Lower leg skin (tissue), 4 donors: ENCODE results near the gene HNF4A. TPM values are rescaled to one million over a fixed set of nuclear protein-coding genes. Genes with fewer than 3 reads are reported as not detected.

ENCODE experiments used
- DNase-seq, 2 donors: peaks; one replicate each; pipeline ENCODE4 v3.0.0-alpha.2; 2019; ENCODE audit warnings: low spot score in 2 of 2
- H3K4me3 ChIP-seq: fragments of 200-600 bp; sonication (generic); 2 replicates; pipeline ENCODE4 v1.5.1; 2017; ENCODE audit warnings: mild to moderate bottlenecking, low read depth; ENCODE audit not compliant: poor library complexity, severe bottlenecking
- CTCF ChIP-seq, 3 donors: fragments of 450-650 bp; IDR thresholded peaks; one replicate each; pipeline ENCODE4 v1.5.1; 2016; ENCODE audit warnings: antibody characterized with exemption in 3 of 3, mild to moderate bottlenecking in 3 of 3, moderate library complexity in 2 of 3
- POLR2A ChIP-seq, 2 donors: fragments of 450-650 bp; IDR thresholded peaks; one replicate each; pipeline ENCODE4 v1.6.1; 2016 to 2017; ENCODE audit warnings: antibody characterized with exemption in 2 of 2, mild to moderate bottlenecking in 1 of 2, moderate library complexity in 1 of 2
- WGBS, 2 donors: methylation state at CpG; one replicate each; pipeline ENCODE4 v1.1.5; 2018; 5-methylcytosine and 5-hydroxymethylcytosine counted together
- intact Hi-C: fragments of 100-400 bp; cut with DNase I; formaldehyde crosslinking; loops from one replicate; pipeline ENCODE4 v1.15.0; 2023; ENCODE audit warnings: low total_unique reads
- total RNA-seq, 4 donors: library from RNA; depleted of rRNA; stranded (reverse); fragments of >200 nt; gene quantifications; one replicate each; pipeline ENCODE4 v1.1.0, GENCODE V29; 2016

The HNF4A gene
- total RNA-seq, 4 donors from 2014 or later, result not detected

- no peak overlapping the region for H3K4me3 ChIP-seq
- intact Hi-C loops, result no loop called here
- no peak for TF ChIP-seq POLR2A (IDR thresholded peaks at IDR 0.05)
- no peak for TF ChIP-seq CTCF (IDR thresholded peaks at IDR 0.05)
- DNase-seq, result no peak
- WGBS, 2 donors, result 32 to 36% methylated on average over 8 of the region's 8 CpGs
These were observed 21.2 kb upstream of the HNF4A start for GRCh38 chr20:44334306-44334705.

- H3K4me3 ChIP-seq, result no peak overlapping the region
- TF ChIP-seq CTCF (IDR thresholded peaks at IDR 0.05) (no peak), POLR2A (IDR thresholded peaks at IDR 0.05) (no peak)
- WGBS, 2 donors, result 77 to 83% methylated on average over 4 of the region's 4 CpGs
- intact Hi-C loops, result no loop called here
- no peak for DNase-seq
These were observed 20.8 kb upstream of the HNF4A start for GRCh38 chr20:44334709-44335108.

- intact Hi-C loops, result no loop called here
- TF ChIP-seq POLR2A (IDR thresholded peaks at IDR 0.05), result no peak
- TF ChIP-seq CTCF (IDR thresholded peaks at IDR 0.05), result no peak
- DNase-seq, result no peak
- H3K4me3 ChIP-seq, result no peak overlapping the region
- 80 to 82% methylated on average over 2 of the region's 2 CpGs for WGBS, 2 donors
These were observed 19.8 kb upstream of the HNF4A start for GRCh38 chr20:44335675-44336074.

- no peak overlapping the region for H3K4me3 ChIP-seq
- 26 to 34% methylated on average over 15 of the region's 15 CpGs for whole genome bisulfite sequencing, 2 donors
- no peak for TF ChIP-seq CTCF (IDR thresholded peaks at IDR 0.05)
- TF ChIP-seq POLR2A (IDR thresholded peaks at IDR 0.05), result no peak
- DNase-seq, result no peak
- intact Hi-C loops, result no loop called here
These were observed 19.4 kb upstream of the HNF4A start for GRCh38 chr20:44336086-44336485.

GRCh38 chr20:44336725-44337380, 18.6 kb upstream of the HNF4A start, which contains the start of gene R3HDML:
Gene R3HDML, plus strand, starts transcription at chr20:44337043. Its CDS starts 115 bp downstream, at chr20:44337158.
- 88 to 93% methylated on average over 8 to 16 of the region's 16 CpGs for WGBS, 2 donors
- intact Hi-C loops, result no loop called here
- no peak within 1 kb of the TSS for H3K4me3 ChIP-seq

More at GRCh38 chr20:44336725-44337380, 18.6 kb upstream of the HNF4A start, which contains the start of gene R3HDML:
- TF ChIP-seq POLR2A (IDR thresholded peaks at IDR 0.05) (no peak), CTCF (IDR thresholded peaks at IDR 0.05) (no peak)
- no peak for DNase-seq
